K562 (cell line): ENCODE results near the gene TARBP2. TPM values are rescaled to one million over a fixed set of nuclear protein-coding genes. Genes with fewer than 3 reads are reported as not detected.

Experiments
- BCOR ChIP-seq: fragments of 450-650 bp; IDR thresholded peaks from 2 replicates; pipeline ENCODE4 v1.6.1; 2016
- BHLHE40 ChIP-seq: IDR thresholded peaks from 2 replicates; pipeline ENCODE4 v1.6.1; 2011; ENCODE audit warnings: low read length, improper control_type of control experiment
- CBFA2T2 ChIP-seq: fragments of 450-650 bp; conservative IDR thresholded peaks from 2 replicates; pipeline ENCODE4 v1.6.1; 2017; ENCODE audit warnings: mild to moderate bottlenecking
- CEBPG ChIP-seq, 3 experiments: fragments of 200-800 bp in 1 of 3; sonication (Bioruptor generic) in 1 of 3; sonication (generic) in 1 of 3; formaldehyde crosslinking in 1 of 3; IDR thresholded peaks in 2 of 3; conservative IDR thresholded peaks in 1 of 3; 2 replicates each; pipeline versions ENCODE4 v1.6.1 to v1.8.0; 2016 to 2022; ENCODE audit warnings: missing compliant biosample characterization in 2 of 3, missing genetic modification characterization in 2 of 3, mild to moderate bottlenecking in 1 of 3, missing genetic modification reagents in 1 of 3
- CHD4 ChIP-seq: fragments of 200-600 bp; sonication (generic); IDR thresholded peaks from 3 replicates; pipeline ENCODE4 v1.6.1; 2012; ENCODE audit warnings: low read depth, mild to moderate bottlenecking, mixed read lengths, low read length, inconsistent platforms; ENCODE audit not compliant: insufficient read depth, insufficient replicate concordance, poor library complexity, severe bottlenecking
- EHMT2 ChIP-seq: fragments of 450-650 bp; IDR thresholded peaks from 2 replicates; pipeline ENCODE4 v1.6.1; 2018; ENCODE audit warnings: antibody characterized with exemption
- ELK3 ChIP-seq: fragments of 450-650 bp; formaldehyde crosslinking; IDR thresholded peaks from 2 replicates; pipeline ENCODE4 v1.4.0; 2020; ENCODE audit warnings: mild to moderate bottlenecking
- ERF ChIP-seq: fragments of 450-650 bp; formaldehyde crosslinking; IDR thresholded peaks from 2 replicates; pipeline ENCODE4 v1.4.0; 2020; ENCODE audit warnings: mild to moderate bottlenecking, mixed read lengths
- FOXP1 ChIP-seq: sonication (generic); formaldehyde crosslinking; IDR thresholded peaks from 2 replicates; pipeline ENCODE4 v1.8.0; 2022; ENCODE audit warnings: mild to moderate bottlenecking, missing genetic modification reagents
- HCFC1 ChIP-seq: IDR thresholded peaks from 2 replicates; pipeline ENCODE4 v1.6.1; 2012; ENCODE audit warnings: low read depth, low read length, improper control_type of control experiment
- HNRNPLL ChIP-seq: fragments of 200-400 bp; formaldehyde crosslinking; IDR thresholded peaks from 2 replicates; pipeline ENCODE4 v1.6.1; 2017; ENCODE audit warnings: low read length, low read depth, mild to moderate bottlenecking; ENCODE audit not compliant: poor library complexity, severe bottlenecking
- IFI16 ChIP-seq: fragments of 250-450 bp; sonication (Bioruptor Pico); IDR thresholded peaks from 2 replicates; pipeline ENCODE4 v2.1.2; 2022; ENCODE audit warnings: mild to moderate bottlenecking, inconsistent platforms
- ILK ChIP-seq: fragments of 450-650 bp; IDR thresholded peaks from 2 replicates; pipeline ENCODE4 v1.6.1; 2016; ENCODE audit warnings: missing genetic modification characterization, low read depth, mild to moderate bottlenecking, missing compliant biosample characterization, moderate library complexity, borderline replicate concordance
- MAFK ChIP-seq: IDR thresholded peaks from 2 replicates; pipeline ENCODE4 v1.6.1; 2011; ENCODE audit warnings: low read length, improper control_type of control experiment
- MTA1 ChIP-seq: fragments of 450-650 bp; IDR thresholded peaks from 2 replicates; pipeline ENCODE4 v1.6.1; 2017; ENCODE audit warnings: borderline replicate concordance
- NFE2L1 ChIP-seq: fragments of 450-650 bp; IDR thresholded peaks from 2 replicates; pipeline ENCODE4 v1.6.1; 2016; ENCODE audit warnings: missing genetic modification characterization, low read depth, mild to moderate bottlenecking, missing compliant biosample characterization, moderate library complexity, borderline replicate concordance
- NRF1 ChIP-seq, 2 experiments: fragments of 450-650 bp; IDR thresholded peaks in 1 of 2; conservative IDR thresholded peaks in 1 of 2; 2 replicates each; pipeline ENCODE4 v1.6.1; 2014; ENCODE audit warnings: mild to moderate bottlenecking in 2 of 2
- PHB ChIP-seq: fragments of 250-450 bp; sonication (Bioruptor Pico); IDR thresholded peaks from 2 replicates; pipeline ENCODE4 v1.5.0; 2021
- SAFB ChIP-seq: fragments of 200-400 bp; formaldehyde crosslinking; IDR thresholded peaks from 2 replicates; pipeline ENCODE4 v1.6.1; 2017; ENCODE audit warnings: low read depth, low read length, borderline replicate concordance
- TEAD1 ChIP-seq, 2 experiments: fragments of 450-650 bp in 1 of 2; sonication (generic) in 1 of 2; formaldehyde crosslinking; IDR thresholded peaks; 2 replicates each; pipeline versions ENCODE4 v1.4.0 to v1.8.0; 2020 to 2022; ENCODE audit warnings: mild to moderate bottlenecking in 2 of 2, missing genetic modification reagents in 1 of 2
- TRIM25 ChIP-seq: fragments of 450-650 bp; IDR thresholded peaks from 2 replicates; pipeline ENCODE4 v1.7.0; 2016; ENCODE audit warnings: borderline replicate concordance
- polyA plus RNA-seq, 8 experiments: library from polyadenylated mRNA; depleted of rRNA in 4 of 8; stranded (reverse) in 5 of 8; unstranded in 3 of 8; fragments of >200 nt; fragmentation: Nextera tagmentation in 2 of 8; fragmentation: Illumina TruSeq in 1 of 8; extraction: Ambion mirVana in 2 of 8; extraction: Trizol in 1 of 8; gene quantifications; 2 replicates each; pipeline versions ENCODE4 v1.2.1 to v1.2.3, GENCODE V29; 2011 to 2014; ENCODE audit warnings: inconsistent platforms in 1 of 8, missing spikeins in 1 of 8
- total RNA-seq, 7 experiments: library from RNA; depleted of rRNA in 6 of 7; stranded (reverse); fragments of >200 nt in 6 of 7; fragmentation: Illumina TruSeq in 2 of 7; extraction: Trizol in 2 of 7; gene quantifications; 2 replicates each; pipeline versions ENCODE4 v1.2.1 to v1.2.3, GENCODE V29; 2011 to 2021; ENCODE audit warnings: low replicate concordance in 1 of 7
- TF ChIP-seq, protein P1 (sequence below): fragments of 450-650 bp; IDR thresholded peaks from 2 replicates; pipeline ENCODE4 v1.7.1; 2018; ENCODE audit warnings: mild to moderate bottlenecking, low read depth; ENCODE audit not compliant: partially characterized antibody

Gene TARBP2
- total and polyA plus RNA-seq, 9 of the 15 experiments (the other 6 are each of a cell fraction or from before 2014, with no cell fraction given) = 5.6 to 69.0 (median 44.6) TPM

DNA sequence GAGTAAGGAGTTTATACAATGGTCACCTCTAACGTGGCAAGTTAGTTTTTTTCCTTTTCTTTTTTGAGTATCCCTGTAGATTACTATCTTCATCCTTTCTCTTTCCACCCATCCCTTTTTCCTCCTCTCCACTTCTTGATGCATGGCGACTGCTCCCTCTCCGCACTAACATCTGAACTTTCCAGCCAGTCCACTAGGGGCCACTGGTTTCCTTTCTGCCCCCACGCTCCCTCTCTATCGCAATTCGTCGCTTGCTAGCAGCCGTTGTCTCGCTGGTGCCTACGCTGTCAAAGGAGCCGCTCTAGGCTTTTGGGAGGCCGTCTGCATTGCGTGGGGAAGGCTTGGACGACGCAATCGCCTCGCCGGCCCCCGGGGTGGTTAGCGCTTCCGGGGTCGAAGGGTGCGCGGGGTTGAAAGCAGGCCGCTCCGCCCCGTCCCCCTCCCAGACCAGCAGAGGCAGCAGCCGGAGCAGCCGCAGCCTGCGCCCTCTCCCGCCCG is 49.4 kb upstream of the TARBP2 start, which contains the start of gene PCBP2 (continued):
- peak; percentile 69 to 76 for TF ChIP-seq NRF1 (conservative IDR thresholded peaks at IDR 0.05 in 1 of 2, IDR thresholded peaks at IDR 0.05 in 1 of 2)
- TF ChIP-seq CEBPG (CRISPR knock-in tag; IDR thresholded peaks at IDR 0.05) = peak; percentile 95
- TF ChIP-seq CEBPG (tag; conservative IDR thresholded peaks at IDR 0.05 in 1 of 2, IDR thresholded peaks at IDR 0.05 in 1 of 2) = peak; percentile 69 to 89
- no peak for TF ChIP-seq NFE2L1 (tag)
- TF ChIP-seq, protein P1, sequence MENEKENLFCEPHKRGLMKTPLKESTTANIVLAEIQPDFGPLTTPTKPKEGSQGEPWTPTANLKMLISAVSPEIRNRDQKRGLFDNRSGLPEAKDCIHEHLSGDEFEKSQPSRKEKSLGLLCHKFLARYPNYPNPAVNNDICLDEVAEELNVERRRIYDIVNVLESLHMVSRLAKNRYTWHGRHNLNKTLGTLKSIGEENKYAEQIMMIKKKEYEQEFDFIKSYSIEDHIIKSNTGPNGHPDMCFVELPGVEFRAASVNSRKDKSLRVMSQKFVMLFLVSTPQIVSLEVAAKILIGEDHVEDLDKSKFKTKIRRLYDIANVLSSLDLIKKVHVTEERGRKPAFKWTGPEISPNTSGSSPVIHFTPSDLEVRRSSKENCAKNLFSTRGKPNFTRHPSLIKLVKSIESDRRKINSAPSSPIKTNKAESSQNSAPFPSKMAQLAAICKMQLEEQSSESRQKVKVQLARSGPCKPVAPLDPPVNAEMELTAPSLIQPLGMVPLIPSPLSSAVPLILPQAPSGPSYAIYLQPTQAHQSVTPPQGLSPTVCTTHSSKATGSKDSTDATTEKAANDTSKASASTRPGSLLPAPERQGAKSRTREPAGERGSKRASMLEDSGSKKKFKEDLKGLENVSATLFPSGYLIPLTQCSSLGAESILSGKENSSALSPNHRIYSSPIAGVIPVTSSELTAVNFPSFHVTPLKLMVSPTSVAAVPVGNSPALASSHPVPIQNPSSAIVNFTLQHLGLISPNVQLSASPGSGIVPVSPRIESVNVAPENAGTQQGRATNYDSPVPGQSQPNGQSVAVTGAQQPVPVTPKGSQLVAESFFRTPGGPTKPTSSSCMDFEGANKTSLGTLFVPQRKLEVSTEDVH = peak; percentile 93
- peak; percentile 68 for TF ChIP-seq EHMT2
- no peak for TF ChIP-seq ELK3 (CRISPR knock-in tag)
- peak; percentile 39; the same call in 1 of the 2 replicates for TF ChIP-seq MTA1
- TF ChIP-seq BCOR = peak; percentile 57; the same call in 1 of the 2 replicates
- TF ChIP-seq CHD4 = no peak
- peak; percentile 90 for TF ChIP-seq HCFC1
- TF ChIP-seq TEAD1 (CRISPR knock-in tag; IDR thresholded peaks at IDR 0.05) = peak in 1 of 2 experiments; percentile 24; a peak in 1 of 4 replicates
- peak; percentile 51 for TF ChIP-seq HNRNPLL
- 0 out of 2 replicates have a peak, but pooled peaks have one; percentile 14 for TF ChIP-seq SAFB
- no peak for TF ChIP-seq ILK (tag)
- peak; percentile 53; the same call in 1 of the 2 replicates for TF ChIP-seq BHLHE40
- peak; percentile 43; the same call in 1 of the 2 replicates for TF ChIP-seq MAFK
- TF ChIP-seq ERF = no peak
- TF ChIP-seq IFI16 (CRISPR knock-in tag) = no peak
- TF ChIP-seq CBFA2T2 = no peak
- TF ChIP-seq PHB (CRISPR knock-in tag) = no peak
- TF ChIP-seq FOXP1 (CRISPR knock-in tag) = no peak
- no peak for TF ChIP-seq TRIM25
